Activated CD4-positive, alpha-beta memory T cell treated with anti-CD3 and anti-CD28 coated beads for 36 hours (primary cell): Measurements from ENCODE around the gene NOL8. TPM values are rescaled to one million over a fixed set of nuclear protein-coding genes. Genes with fewer than 3 reads are reported as not detected.
A peak's percentile ranks its signal among the peaks of the same experiment; 100 is the strongest.

ENCODE experiments used
- CTCF ChIA-PET: fragments of 350-600 bp; sonication (Branson Sonifier 250); formaldehyde crosslinking; loops from one replicate; lab custom pipeline; 2021; ENCODE audit warnings: antibody characterized with exemption, inconsistent platforms; lab: Charles Lee
- POLR2A ChIA-PET: fragments of 350-600 bp; sonication (Branson Sonifier 250); formaldehyde crosslinking; loops from one replicate; lab custom pipeline; 2021; ENCODE audit warnings: antibody characterized with exemption; lab: Charles Lee
- DNase-seq: peaks from one replicate; pipeline ENCODE4 v3.0.0-alpha.2; 2020
- H3K27ac Mint-ChIP-seq: one replicate; pipeline ENCODE4 v1.8.0; 2021; ENCODE audit warnings: mixed read lengths
- H3K27me3 Mint-ChIP-seq: one replicate; pipeline ENCODE4 v1.8.0; 2021; ENCODE audit warnings: mixed read lengths
- H3K36me3 Mint-ChIP-seq: one replicate; pipeline ENCODE4 v1.8.0; 2021; ENCODE audit warnings: mixed read lengths
- H3K4me1 Mint-ChIP-seq: one replicate; pipeline ENCODE4 v1.8.0; 2021; ENCODE audit warnings: low read depth, mixed read lengths
- H3K4me3 Mint-ChIP-seq: one replicate; pipeline ENCODE4 v1.8.0; 2021; ENCODE audit warnings: mild to moderate bottlenecking, mixed read lengths
- H3K9me3 Mint-ChIP-seq: one replicate; pipeline ENCODE4 v1.8.0; 2021; ENCODE audit warnings: mixed read lengths
- intact Hi-C: fragments of 100-400 bp; cut with micrococcal nuclease; formaldehyde crosslinking; loops from one replicate; pipeline ENCODE4 v1.15.1; 2023
- total RNA-seq, 2 experiments: library from RNA; stranded (reverse); gene quantifications; one replicate each; pipeline ENCODE4 v1.2.3, GENCODE V29; 2021

NOL8 gene
- total RNA-seq, 2 experiments from 2014 or later = 45.6 to 47.1 TPM

DNA sequence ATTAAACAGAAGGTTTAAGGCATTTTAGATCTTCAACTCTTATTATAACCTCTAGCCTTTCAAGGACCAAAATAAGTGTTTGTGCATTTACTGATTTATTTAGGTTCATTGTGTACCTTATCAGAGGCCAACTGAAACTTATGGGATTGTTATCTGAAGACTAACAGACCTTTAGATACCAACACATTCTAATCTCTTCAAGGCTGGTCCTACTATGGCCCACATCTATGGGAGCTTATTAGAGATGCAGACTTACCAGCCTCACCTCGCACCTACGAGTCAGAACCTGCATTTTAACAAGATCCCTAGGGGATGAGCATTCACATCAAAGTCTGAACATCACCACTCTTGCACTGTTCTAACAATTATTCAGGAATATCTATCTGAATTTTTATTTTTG lies 33.6 kb downstream of the NOL8 start:
- Mint-ChIP-seq H3K9me3 (no peaks in the 10 kb centered on the region), H3K36me3 (peaks cover 46% of the 10 kb centered on the region), H3K4me3 (peak overlapping the region; percentile 95), H3K27ac (no peak overlapping the region), H3K27me3 (no peaks in the 10 kb centered on the region), H3K4me1 (peaks cover 54% of the 10 kb centered on the region)
- intact Hi-C loops = no loop called here
- CTCF ChIA-PET = interaction anchor here (0.7 to 1.0 kb wide), 2 partner anchors 10 to 472 kb away, joined by 3 read pairs; no protein-coding TSS in a partner anchor
- POLR2A ChIA-PET = no interaction called here
- no peak for DNase-seq

DNA sequence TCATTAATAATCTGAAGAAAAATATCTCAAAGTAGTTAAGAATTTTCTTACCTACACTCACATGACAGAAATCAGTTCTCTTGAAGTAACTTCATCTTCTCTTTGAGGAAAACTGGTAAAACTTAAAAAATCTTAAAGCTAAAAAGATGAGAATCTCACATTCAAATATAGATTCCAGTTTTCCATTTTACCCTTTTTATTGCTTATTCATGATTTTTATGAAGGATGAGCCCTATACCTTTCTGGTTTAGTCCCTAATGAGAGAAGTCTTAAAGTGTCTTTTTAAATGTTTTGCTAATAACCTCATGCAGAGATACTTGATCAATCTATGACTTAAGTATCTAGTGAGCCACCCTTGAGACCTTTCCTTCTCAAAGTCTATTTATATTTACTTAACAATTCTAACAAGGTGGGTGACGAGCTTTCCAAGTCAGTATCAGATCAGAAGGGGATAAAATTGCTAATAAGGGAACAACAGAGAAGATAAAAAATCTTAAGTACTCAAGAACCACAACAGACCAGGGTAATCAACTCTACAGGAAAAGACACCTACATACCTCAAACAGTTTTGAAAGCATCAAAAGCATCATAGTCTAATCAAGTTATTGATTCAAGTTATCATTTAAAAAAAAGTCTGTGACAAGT lies 34.2 kb downstream of the NOL8 start:
- ChIA-PET CTCF (interaction anchor here (1.0 kb wide), 1 partner anchor 473 kb away, joined by 3 read pairs; no protein-coding TSS in a partner anchor), POLR2A (interaction anchor here (1.3 kb wide), 1 partner anchor 35 kb away, joined by 3 read pairs; the partner anchor contains the start of gene CENPP)
- H3K4me3 Mint-ChIP-seq = peak overlapping the region; percentile 24
- H3K27ac Mint-ChIP-seq = peak overlapping the region; percentile 21
- no peaks in the 10 kb centered on the region for H3K27me3 Mint-ChIP-seq
- DNase-seq = no peak
- H3K4me1 Mint-ChIP-seq = peaks cover 53% of the 10 kb centered on the region
- intact Hi-C loops = no loop called here
- H3K36me3 Mint-ChIP-seq = peaks cover 47% of the 10 kb centered on the region
- no peaks in the 10 kb centered on the region for H3K9me3 Mint-ChIP-seq

DNA sequence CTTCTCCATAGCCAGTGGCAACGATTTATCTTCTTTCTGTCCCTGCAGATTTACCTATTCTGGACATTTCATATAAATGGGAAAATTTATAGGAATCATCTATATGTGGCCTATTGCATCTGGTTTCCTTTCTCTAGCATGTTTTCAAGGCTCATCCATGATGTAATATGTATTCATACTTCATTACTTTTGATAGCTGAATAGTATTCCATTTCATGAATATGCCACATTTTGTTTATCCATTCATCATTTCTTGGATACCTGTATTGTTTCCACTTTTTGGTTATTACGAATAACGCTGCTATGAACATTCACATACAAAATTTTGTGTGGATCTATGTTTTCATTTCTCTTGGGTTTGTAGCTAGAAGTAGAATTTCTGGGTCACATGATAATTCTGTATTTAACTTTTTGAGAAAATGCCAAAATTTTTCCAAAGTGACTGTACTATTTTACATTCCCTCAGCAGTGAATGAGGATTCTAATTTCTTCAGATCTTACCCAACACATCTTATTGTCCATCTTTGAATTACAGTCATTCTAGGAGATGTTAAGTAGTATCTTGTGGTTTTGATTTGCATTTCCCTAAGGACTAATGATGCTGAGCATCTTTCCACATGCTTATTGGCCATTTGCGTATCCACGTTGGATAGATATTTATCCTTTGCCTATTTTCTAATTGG lies 35.3 kb downstream of the NOL8 start:
- Mint-ChIP-seq H3K4me3 (no peak overlapping the region), H3K4me1 (peaks cover 52% of the 10 kb centered on the region), H3K27me3 (no peaks in the 10 kb centered on the region), H3K36me3 (peaks cover 58% of the 10 kb centered on the region), H3K9me3 (no peaks in the 10 kb centered on the region), H3K27ac (no peak overlapping the region)
- no peak for DNase-seq
- intact Hi-C loops = no loop called here
- ChIA-PET CTCF (no interaction called here), POLR2A (interaction anchor here (1.3 kb wide), 1 partner anchor 36 kb away, joined by 3 read pairs; the partner anchor contains the start of gene CENPP)

DNA sequence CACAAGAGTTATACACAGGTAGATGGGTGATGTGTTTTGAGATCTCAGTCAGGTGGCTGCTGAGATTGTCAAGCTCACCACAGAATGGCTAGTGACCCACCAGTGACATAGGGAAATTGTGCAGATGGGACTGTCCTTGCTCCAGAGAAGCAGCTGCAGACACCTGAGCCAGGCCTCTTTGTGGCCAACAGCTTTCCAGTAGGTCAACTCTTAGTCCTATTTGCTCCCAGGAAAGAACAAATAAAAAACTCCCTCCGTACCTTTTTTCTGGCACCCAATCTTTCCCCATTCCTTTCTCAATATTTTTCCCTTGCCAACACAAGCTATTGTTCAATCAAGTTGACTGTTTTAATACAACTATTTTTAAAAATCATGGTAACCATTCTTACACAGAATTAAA lies 45.8 kb downstream of the NOL8 start:
- Mint-ChIP-seq H3K27me3 (no peaks in the 10 kb centered on the region), H3K36me3 (peaks cover 64% of the 10 kb centered on the region), H3K4me3 (no peak overlapping the region), H3K27ac (no peak overlapping the region), H3K9me3 (no peaks in the 10 kb centered on the region), H3K4me1 (peaks cover 30% of the 10 kb centered on the region)
- ChIA-PET POLR2A (interaction anchor here (0.6 to 1.2 kb wide), 2 partner anchors 16 to 36 kb away, joined by 3 to 5 read pairs; no protein-coding TSS in a partner anchor), CTCF (no interaction called here)
- DNase-seq = no peak
- intact Hi-C loops = loop anchor here (5.0 kb wide), 1 partner anchor 48 kb away; the partner anchor contains the start of genes CENPP and NOL8

DNA sequence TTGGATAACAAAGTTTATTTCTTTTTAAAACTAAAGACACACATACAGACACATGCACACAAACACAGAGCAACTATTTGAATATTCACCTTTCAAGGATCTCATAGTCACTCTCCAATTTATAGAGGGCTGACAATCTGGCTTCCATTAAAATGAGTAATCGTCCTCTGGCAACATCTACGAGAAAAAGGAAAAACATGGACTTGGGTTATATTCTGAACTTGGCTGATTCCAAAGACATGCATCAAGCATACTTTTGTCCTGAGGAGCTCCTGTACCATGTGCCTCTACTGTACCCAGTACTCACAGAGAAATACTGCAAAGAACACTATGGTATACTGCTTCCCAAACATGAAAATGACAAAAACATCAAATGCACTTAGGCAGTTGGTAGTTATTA lies 47.0 kb downstream of the NOL8 start:
- H3K4me1 Mint-ChIP-seq = peaks cover 30% of the 10 kb centered on the region
- DNase-seq = no peak
- H3K4me3 Mint-ChIP-seq = no peak overlapping the region
- ChIA-PET POLR2A (interaction anchor here (1.0 to 2.2 kb wide), 2 partner anchors 10 to 12 kb away, joined by 3 to 4 read pairs; no protein-coding TSS in a partner anchor), CTCF (interaction anchor here (0.9 kb wide), 1 partner anchor 138 kb away, joined by 6 read pairs; no protein-coding TSS in a partner anchor)
- H3K9me3 Mint-ChIP-seq = no peaks in the 10 kb centered on the region
- intact Hi-C loops = loop anchor here (5.0 kb wide), 1 partner anchor 49 kb away; the partner anchor contains the start of genes CENPP and NOL8
- no peak overlapping the region for H3K27ac Mint-ChIP-seq
- H3K36me3 Mint-ChIP-seq = peaks cover 70% of the 10 kb centered on the region
- no peaks in the 10 kb centered on the region for H3K27me3 Mint-ChIP-seq

DNA sequence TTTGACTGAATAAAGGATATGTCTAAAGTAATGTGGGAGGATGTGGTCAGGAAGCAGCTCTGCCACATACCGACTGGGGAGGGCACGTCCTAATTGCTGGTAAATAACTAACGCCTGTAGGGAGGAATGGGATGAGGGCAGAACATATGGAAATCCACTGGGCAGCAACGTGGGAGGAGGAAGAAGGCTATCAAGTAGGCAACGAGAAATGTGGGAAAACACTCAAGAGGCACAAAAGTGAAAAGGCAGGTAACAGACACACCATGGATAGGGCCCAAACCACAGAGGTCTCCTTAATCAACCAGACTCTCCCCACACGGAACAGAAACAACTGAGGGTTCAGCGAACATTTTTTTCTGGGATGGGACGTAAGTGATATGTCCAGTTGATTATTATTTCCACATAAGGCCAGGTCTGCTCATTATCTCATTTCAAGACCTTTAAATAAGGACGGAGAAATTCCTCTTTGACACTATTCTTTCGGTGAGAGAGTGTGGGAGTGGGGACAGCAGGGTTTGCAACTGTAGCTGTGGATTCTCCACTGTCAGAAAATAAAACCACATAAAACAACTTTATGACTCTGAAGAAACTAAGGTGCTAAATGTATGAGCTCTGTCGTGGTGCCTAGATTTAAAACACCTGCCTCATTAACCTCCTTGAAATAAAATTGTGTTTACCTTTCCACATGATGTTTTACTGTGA lies 48.7 kb downstream of the NOL8 start:
- no peaks in the 10 kb centered on the region for H3K27me3 Mint-ChIP-seq
- intact Hi-C loops = loop anchor here (5.0 kb wide), 1 partner anchor 51 kb away; the partner anchor contains the start of genes CENPP and NOL8
- ChIA-PET POLR2A (interaction anchor here (2.2 kb wide), 1 partner anchor 10 kb away, joined by 4 read pairs; no protein-coding TSS in a partner anchor), CTCF (interaction anchor here (0.7 kb wide), 1 partner anchor 37 kb away, joined by 3 read pairs; no protein-coding TSS in a partner anchor)
- H3K9me3 Mint-ChIP-seq = no peaks in the 10 kb centered on the region
- H3K4me3 Mint-ChIP-seq = no peak overlapping the region
- DNase-seq = no peak
- H3K36me3 Mint-ChIP-seq = peaks cover 71% of the 10 kb centered on the region
- peaks cover 30% of the 10 kb centered on the region for H3K4me1 Mint-ChIP-seq
- H3K27ac Mint-ChIP-seq = peak overlapping the region; percentile 71

DNA sequence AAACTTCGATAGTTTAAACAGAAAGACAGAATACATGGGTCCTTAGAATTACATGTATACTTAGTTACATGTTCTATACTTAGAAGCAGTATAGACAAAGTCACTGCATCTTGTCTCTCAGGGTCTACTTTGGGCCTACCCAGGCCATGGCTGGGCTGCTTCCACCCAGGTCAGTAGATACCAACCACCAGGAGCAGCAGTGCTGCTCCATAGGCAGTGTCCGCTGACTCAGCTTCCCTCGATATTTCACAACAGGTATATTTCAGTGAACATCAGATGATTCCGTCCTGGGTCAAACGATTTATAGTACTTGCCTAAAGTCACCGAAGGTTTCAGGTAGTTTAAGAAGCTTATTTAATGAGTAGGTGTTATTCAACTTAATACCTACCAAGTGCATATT lies 49.6 kb downstream of the NOL8 start:
- intact Hi-C loops = loop anchor here (5.0 kb wide), 1 partner anchor 52 kb away; the partner anchor contains the start of genes CENPP and NOL8
- H3K4me3 Mint-ChIP-seq = no peak overlapping the region
- H3K36me3 Mint-ChIP-seq = peaks cover 72% of the 10 kb centered on the region

DNA sequence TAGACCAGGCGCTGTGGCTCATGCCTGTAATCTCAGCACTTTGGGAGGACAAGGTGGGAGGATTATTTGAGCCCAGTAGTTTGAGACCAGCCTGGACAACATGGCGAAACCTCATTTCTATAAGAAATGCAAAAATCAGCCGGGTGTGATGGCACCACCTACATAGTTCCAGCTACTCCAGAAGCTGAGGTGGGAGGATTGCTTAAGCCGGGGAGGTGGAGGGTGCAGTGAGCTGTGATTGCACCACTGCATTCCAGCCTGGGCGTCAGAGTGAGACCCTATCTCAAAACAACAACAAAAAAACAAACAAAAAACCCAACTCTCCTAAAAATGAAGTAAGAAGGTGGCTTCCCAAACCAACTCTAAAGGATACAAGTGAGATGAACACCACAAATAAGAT lies 54.6 kb downstream of the NOL8 start:
- peaks cover 62% of the 10 kb centered on the region for H3K36me3 Mint-ChIP-seq
- CTCF ChIA-PET = no interaction called here
- intact Hi-C loops = no loop called here
- no peak overlapping the region for H3K27ac Mint-ChIP-seq
- peaks cover 2% of the 10 kb centered on the region for H3K4me1 Mint-ChIP-seq
- no peaks in the 10 kb centered on the region for H3K27me3 Mint-ChIP-seq
- POLR2A ChIA-PET = no interaction called here
- H3K4me3 Mint-ChIP-seq = no peak overlapping the region
- DNase-seq = no peak
- no peaks in the 10 kb centered on the region for H3K9me3 Mint-ChIP-seq

More for the DNA sequence above, 49.6 kb downstream of the NOL8 start:
- no peak for DNase-seq
- ChIA-PET CTCF (no interaction called here), POLR2A (no interaction called here)
- Mint-ChIP-seq H3K27ac (no peak overlapping the region), H3K9me3 (no peaks in the 10 kb centered on the region), H3K4me1 (peaks cover 30% of the 10 kb centered on the region), H3K27me3 (no peaks in the 10 kb centered on the region)

DNA sequence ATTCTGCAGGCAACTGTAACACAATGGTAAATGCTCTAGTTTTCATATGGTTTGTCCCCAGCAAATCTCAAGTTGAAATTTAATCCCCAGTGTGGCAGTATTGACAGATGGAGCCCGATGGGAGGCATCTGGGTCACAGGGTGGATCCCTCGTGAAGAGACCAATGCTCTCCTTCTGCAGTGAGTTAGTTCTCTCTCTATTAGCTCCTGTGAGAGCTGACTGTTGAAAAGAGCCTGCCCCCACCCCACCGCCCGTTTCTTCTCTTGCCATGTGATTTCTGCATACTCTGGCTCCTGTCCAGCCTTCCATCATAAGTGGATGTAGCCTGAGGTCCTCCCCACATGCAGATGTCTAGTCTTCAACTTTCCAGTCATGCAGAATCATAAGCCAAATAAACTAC lies 58.7 kb downstream of the NOL8 start:
- peaks cover 63% of the 10 kb centered on the region for H3K36me3 Mint-ChIP-seq

DNA sequence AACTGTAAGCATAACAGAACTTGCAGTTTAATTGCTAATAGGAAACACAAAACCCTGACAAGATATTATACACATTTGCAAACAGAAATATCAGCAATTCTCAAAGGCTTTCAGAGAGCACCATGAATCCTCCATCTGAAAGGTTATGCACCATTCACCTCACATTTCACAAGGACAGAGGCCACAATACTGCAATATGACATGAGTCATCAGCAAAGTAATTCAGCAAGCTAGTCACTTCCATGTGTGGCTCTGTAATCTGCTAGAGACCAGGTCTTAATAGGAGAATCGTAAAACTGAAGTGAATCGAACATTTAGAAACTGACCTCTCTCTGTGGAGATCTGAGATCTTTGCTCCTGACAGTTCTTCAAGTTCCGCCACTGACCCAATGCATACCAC lies 60.0 kb downstream of the NOL8 start:
- Mint-ChIP-seq H3K4me1 (no peaks in the 10 kb centered on the region), H3K36me3 (peaks cover 66% of the 10 kb centered on the region), H3K9me3 (no peaks in the 10 kb centered on the region), H3K4me3 (no peak overlapping the region), H3K27ac (no peak overlapping the region), H3K27me3 (no peaks in the 10 kb centered on the region)
- CTCF ChIA-PET = no interaction called here
- POLR2A ChIA-PET = no interaction called here
- no peak for DNase-seq
- intact Hi-C loops = no loop called here

More for the DNA sequence above, 58.7 kb downstream of the NOL8 start:
- DNase-seq = no peak
- intact Hi-C loops = no loop called here
- H3K27me3 Mint-ChIP-seq = no peaks in the 10 kb centered on the region
- H3K4me1 Mint-ChIP-seq = no peaks in the 10 kb centered on the region
- no peak overlapping the region for H3K27ac Mint-ChIP-seq
- no peaks in the 10 kb centered on the region for H3K9me3 Mint-ChIP-seq
- ChIA-PET POLR2A (interaction anchor here (0.8 to 1.1 kb wide), 2 partner anchors 11 to 26 kb away, joined by 3 to 4 read pairs; no protein-coding TSS in a partner anchor), CTCF (no interaction called here)
- H3K4me3 Mint-ChIP-seq = no peak overlapping the region

DNA sequence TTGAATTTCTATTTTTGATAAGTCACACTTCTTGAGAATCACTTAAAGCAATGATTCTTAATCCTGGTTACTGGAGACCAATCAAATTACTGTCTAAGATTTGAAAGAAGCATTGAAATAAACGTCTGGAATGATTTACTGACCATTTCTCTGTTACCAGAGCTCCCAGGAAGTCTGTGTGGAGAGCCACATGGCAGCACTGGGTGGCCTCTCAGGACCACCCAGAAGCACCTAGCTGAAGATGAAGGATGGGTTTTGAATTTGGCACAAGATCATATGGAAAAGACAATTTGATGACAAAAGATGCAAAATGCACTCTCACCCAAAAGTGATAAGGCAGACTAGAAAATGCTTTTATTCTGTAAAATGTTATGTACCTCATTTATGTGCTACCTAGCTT lies 62.0 kb downstream of the NOL8 start:
- H3K9me3 Mint-ChIP-seq = no peaks in the 10 kb centered on the region
- H3K4me3 Mint-ChIP-seq = no peak overlapping the region
- H3K27me3 Mint-ChIP-seq = no peaks in the 10 kb centered on the region
- H3K4me1 Mint-ChIP-seq = no peaks in the 10 kb centered on the region
- ChIA-PET POLR2A (interaction anchor here (1.0 kb wide), 1 partner anchor 16 kb away, joined by 3 read pairs; no protein-coding TSS in a partner anchor), CTCF (no interaction called here)
- intact Hi-C loops = no loop called here
- no peak for DNase-seq
- H3K27ac Mint-ChIP-seq = no peak overlapping the region
- peaks cover 69% of the 10 kb centered on the region for H3K36me3 Mint-ChIP-seq
